Skin epidermis (tissue), 12 donors: ENCODE data around the gene ATP10A.
"Not testable (repeated sequence)": the region's sequence is repeated elsewhere in the genome, so short reads cannot be mapped to it uniquely, and the experiment has no call there.

ENCODE experiments used
- H3K27ac ChIP-seq, 21 experiments: fragments of 200-600 bp; sonication (generic) in 11 of 21; one replicate each; pipeline ENCODE4 v1.5.0; 2020; ENCODE audit warnings: mild to moderate bottlenecking in 3 of 21, inconsistent platforms in 2 of 21, moderate library complexity in 2 of 21
- H3K4me3 ChIP-seq, 7 experiments: fragments of 200-600 bp; sonication (generic) in 2 of 7; one replicate each; pipeline ENCODE4 v1.5.0; 2020; ENCODE audit warnings: inconsistent platforms in 2 of 7, mild to moderate bottlenecking in 2 of 7, moderate library complexity in 1 of 7

Gene ATP10A

DNA sequence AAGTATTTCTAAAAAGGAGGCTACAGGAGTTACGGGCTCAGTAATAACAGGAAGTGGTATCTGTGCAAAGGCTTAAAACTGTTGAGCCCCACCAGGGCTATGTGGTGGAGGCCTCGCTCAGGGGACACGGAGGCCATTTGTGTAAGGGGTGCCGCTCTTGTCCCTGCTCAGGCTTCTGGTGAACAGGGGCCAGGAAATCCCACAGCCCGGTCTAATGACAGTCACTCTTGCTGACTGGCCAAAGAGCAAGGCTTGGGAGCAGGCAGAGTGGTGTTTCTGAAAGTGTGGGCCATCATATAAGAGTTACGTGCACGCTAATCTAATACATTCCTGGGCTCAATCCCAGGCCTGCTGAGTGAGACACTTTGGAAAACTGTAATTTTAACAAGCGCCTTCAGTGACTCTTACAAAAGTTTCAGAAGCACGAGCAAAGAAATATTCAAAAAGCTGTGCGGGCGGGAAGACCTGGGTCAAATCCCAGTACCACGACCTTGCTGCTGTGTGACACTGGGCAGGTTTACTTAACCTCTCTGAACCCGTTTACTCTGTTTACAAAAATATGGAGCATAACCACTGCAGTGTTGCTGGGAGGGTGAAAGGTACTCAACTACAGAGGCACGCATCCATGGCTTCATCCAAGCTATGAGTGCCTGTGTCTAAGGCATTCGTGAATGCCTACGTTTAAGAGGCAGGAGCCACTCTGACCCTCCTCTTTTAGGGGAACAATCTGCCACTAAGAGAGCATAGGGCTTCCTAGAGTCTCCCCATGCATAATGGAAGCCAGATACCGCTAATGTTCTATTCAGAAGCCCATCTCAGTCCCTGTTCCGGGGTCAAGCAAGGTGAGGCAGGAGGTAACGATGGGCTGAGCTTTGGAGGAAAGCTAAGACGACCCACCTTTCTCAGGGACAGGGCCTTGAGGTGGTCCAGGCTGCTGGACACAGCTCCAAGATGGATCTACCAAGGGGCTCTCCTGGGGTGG, 2.0 kb downstream of the ATP10A start:
- peak overlapping the region in 18 of 21 experiments; percentile 12 to 90 (median 78) for H3K27ac ChIP-seq
- peak overlapping the region; percentile 42 to 59 (median 50) for H3K4me3 ChIP-seq

DNA sequence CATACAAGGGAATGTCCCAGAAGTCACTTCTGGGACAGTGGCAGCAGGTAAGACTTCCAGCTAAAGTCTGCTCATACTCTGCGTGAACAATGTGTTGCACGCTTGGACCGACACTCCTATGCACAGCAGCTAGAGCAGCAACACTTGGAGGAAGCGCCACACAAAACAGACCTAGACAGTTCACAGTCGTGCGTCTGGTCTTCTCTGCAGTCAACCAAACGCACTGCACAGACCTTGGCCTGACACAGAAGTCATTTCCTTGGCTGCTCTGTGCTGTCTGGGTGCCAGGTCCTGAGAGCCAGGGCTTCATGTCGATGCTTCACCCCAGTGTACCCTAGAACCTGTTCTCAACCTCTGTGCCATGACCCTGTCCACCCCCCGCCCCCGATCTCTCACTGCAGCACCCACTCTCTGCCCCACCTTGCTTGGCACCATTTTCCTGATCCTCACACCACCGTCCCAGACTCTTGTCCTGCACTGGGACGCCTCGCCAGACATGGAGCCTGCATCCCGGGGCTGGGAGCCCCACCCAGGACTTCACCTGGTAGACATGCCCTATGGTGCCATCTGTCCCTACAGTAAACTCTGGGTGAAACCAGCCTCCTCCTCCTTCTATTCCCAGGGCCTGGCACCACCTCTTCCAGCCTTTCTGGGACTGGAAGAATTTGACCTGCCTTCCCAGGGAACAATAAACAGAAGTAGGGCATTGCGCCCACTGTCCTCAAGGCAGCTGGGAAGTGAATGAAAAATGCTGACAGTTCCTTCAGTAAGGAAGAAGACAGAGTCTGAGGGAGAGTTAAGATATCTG, 3.1 kb downstream of the ATP10A start:
- Histone ChIP-seq H3K27ac (peak overlapping the region in 19 of 21 experiments; percentile 12 to 89 (median 57)), H3K4me3 (peak overlapping the region in 1 of 7 experiments; percentile 59)

DNA sequence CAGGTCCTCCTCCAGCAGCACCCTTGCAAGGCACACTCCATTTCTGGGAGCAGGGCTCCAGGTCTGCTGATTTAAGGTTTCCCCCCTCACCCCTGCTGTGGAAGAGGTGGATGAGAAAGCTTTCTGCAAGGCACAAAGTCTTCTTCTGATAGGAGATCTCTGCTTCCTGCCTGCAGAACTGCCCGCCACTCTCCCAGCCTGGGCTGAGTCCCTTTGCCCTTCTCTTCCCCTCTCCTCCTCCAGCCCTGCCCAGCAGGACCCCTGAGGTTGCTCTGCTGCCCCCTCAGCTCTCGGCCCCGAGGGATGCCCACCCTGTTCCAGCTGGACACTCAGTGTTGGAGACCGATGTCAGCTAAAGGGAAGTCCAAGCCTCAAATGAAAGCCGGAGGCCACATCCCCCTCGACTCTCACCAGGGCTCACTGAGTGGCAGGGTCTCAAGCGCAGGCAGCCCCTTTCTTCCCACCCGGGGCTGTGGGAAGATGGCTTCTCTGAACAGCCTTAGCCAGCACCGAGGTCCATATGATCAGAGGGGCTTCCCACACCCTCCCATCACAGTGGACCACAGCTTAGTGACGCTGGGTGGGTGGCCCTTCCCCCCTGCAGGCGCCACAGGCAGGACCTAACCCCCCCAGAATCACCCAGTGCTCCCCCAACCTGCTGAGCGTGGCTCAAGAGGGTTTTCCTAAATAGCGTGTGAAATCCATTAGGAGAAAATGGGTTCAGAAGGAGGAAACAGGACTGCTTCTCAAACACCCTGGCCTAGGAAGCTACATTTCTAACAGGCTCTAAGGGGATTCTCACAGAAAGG, 4.0 kb downstream of the ATP10A start:
- Histone ChIP-seq H3K4me3 (no peak overlapping the region), H3K27ac (peak overlapping the region in 8 of 21 experiments; percentile 2 to 89 (median 68))

DNA sequence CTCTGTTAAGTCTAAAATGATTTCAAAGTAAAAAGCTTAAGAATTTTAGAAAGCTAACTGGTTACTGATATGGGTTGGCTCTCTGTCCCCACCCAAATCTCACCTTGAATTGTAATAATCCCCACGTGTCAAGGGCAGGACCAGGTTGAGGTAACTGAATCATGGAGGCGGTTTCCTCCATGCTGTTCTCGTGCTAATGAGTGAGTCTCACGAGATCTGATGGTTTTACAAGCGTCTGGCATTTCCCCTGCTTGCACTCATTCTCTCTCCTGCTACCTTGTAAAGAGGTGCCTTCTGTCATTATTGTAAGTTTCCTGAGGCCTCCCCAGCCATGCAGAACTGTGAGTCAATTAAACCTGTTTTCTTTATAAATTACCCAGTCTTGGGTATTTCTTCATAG, 7.1 kb downstream of the ATP10A start:
- not testable (repeated sequence) for H3K27ac ChIP-seq, H3K4me3 ChIP-seq

DNA sequence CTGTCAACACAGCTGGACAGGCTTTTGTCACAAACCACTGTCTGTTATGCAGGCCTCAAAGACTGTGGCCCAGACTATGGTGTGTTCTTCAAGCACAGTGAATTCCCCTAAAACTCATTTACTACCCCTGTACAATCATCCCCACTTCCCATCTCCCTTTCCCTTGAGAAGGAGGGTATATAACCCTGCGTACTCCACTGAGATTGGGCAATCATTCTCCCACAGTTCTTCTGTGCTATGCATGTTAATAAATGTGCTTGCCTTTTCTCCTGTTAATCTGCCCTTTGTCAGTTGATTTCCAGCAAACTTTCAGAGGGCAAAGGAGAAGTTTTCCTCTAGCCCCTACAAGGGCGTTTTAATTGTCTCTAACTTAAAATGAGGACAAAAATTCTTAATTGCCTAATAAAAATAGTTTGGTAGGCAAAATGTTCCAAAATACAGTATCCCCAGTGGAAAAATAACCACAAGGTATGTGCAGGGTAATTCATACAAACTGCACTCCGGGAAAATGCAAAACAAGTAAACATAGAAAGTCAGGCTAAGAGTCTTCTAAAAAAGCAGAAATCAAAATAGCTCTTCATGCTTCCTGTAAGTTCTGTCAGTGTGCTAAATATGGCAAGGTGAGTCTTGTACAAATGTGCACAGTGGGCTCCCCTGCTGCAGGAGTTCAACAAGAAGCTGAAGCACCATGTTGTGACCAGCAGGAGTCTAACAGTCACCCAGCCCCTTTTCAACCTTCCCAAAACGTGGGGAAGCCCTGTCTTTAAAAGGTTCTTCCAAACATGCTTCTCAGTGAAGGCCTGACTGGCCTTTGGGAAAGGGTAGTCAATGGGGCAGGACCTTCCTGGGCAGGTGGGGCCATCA, 10.2 kb downstream of the ATP10A start:
- H3K4me3 ChIP-seq, result no peak overlapping the region
- peak overlapping the region in 10 of 21 experiments; percentile 4 to 93 (median 9) for H3K27ac ChIP-seq

DNA sequence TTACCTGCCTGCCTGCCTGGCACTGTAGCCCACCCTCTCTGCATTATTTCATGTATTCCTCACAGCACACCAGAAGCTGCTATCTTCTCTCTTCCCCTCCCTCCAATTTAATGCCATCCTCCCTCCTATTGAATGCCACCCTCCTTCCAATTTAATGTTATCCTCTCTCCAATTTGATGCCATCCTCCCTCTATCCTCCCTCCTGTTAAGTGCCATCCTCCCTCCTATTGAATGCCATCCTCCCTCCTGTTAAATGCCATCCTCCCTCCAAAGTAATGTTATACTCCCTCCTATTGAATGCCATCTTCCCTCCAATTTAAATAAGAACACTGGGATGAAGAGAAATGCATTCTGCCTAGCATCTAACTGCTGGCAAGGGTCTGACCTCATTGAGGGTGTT, 11.1 kb downstream of the ATP10A start:
- H3K4me3 ChIP-seq, result no peak overlapping the region
- peak overlapping the region in 10 of 21 experiments; percentile 4 to 93 (median 20) for H3K27ac ChIP-seq

DNA sequence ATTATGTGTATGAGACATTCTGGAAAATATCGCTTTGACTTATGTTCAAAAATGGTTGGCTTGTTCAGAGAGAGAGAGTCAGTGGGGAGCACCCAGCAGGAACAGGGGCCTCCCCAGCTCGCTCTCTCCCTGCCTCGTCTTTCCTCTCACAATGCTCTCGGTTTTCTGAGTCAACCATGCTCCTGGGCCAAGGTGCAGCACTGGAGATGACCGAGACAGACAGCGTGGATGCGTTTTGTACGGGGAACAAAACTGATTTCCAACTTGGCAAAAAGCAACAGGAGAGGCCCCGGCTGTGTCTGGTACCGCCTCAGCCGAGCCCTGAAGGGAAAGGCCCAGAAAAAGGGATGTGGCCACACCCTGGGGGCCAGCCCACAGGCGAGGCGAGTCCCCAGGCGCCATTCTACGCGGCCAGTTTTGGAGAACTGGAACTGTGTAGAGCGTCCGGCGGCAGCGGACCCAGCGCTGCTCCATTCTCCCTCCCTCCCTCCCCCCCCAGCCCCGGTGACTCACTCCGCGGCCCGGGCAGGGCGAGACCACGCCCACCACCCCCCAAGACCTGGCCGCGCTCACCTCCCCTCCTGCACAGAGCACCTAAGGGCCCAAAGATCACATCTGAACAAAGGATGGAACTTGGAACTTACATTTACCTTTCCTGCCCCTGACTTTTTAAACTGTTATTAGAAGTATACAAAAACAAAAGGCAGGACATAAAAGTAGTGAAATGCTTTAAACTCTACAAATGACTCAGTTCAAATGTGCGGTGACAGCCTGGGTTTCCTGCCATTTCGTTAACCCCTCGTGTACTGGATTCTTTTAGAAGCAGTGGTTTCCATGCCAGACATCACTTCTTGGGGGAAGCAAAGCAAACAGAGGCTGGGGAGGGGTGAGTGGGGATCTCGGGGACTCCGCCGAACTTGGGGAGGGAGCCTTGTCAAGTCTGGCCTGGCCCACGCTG, 12.7 kb downstream of the ATP10A start:
- peak overlapping the region; percentile 19 to 39 (median 24) for H3K4me3 ChIP-seq
- peak overlapping the region in 20 of 21 experiments; percentile 56 to 93 (median 81) for H3K27ac ChIP-seq

DNA sequence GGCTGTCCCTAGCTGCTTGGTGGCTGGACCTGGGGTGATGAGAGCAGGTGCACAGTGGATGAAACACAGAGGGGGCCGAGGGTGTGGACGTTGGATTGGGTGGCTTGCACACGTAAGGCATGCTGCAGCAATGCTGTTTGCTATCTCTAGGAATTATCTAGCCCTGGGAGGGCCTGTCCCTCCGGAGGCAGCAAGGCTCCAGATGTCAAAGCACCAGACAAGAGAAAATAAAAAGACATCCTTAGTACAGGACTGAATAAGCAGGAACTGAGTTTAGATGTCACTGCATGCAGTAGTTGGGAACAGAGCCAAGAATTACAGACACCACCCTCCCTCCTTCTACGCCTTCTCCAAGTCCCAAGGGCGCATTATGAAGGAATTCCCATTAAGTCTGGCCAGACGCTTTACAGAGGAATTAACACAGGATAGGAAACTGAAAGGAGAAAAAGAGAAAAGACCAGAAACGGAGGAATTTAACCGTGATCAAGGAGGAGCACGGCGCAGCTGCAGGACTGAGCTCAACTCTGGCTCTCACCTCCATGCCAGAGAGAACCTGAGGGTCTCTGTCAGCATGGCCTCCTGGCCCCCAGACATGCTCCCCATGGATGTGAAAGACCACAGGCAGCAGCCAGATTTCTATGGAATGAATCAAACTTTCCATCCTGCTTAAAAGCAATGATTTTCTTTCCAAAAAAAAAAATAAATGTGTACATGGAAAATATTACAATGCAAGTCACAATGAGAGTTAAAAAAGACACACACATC, 13.8 kb downstream of the ATP10A start:
- Histone ChIP-seq H3K27ac (peak overlapping the region in 20 of 21 experiments; percentile 19 to 93 (median 81)), H3K4me3 (peak overlapping the region in 2 of 7 experiments; percentile 28 to 37)

DNA sequence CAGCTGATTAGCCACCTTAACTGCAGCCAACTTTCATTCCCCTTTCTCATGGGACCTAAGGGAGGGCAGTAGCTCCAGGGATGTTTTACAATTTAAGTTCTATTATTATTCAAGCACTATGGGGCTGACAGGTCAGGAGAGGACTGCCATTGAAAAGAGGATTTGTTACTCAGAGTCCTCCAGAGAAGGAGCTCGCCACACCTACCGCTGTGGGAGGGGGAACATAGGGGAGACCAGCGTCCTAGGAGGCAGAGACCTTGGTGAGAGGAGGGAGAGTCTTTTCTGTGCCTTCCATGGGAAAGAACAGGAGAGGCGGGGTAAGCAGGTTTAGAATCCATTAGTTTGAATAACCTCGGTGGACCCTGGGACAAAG, 14.4 kb downstream of the ATP10A start:
- no peak overlapping the region for H3K4me3 ChIP-seq
- H3K27ac ChIP-seq, result peak overlapping the region in 15 of 21 experiments; percentile 46 to 93 (median 81)

DNA sequence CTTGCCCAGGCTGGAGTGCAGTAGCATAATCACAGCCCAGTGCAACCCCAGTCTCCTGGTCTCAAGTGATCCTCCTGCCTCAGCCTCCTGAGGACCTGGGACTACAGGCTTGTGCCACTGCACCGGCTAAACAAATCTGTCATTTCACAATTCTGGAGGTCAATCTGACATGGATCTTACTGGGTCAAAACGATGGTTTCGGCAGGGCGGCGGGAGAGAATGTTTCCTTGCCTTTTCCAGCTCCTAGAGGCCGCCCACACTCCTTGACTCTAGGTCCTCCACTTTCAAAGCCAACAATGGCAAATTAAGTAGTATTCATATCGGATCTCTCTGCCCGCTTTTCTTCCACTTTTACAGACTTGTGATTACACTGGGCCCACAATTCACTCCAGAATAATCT, 14.8 kb downstream of the ATP10A start:
- H3K4me3 ChIP-seq, result no peak overlapping the region
- H3K27ac ChIP-seq, result peak overlapping the region in 6 of 21 experiments; percentile 63 to 93 (median 81)

DNA sequence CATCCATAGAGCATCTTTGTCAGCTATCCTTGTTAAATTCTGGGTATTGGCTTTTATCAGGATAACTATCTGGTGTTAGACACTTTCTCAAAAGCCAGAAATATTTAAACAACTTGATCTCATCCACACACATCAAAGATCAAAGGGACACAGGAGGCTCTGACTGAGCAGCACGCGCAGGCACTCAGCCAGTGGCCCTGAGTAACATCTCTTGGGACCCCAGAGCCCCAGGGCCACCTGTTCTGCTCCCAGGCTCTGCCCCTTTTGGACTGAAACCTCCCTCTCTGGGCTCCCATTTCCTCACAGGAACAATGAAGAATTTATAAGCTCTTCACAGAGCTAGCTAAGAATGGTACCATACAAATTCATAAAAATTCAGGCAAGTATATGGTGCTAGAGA, 16.1 kb downstream of the ATP10A start:
- no peak overlapping the region for H3K4me3 ChIP-seq
- no peak overlapping the region for H3K27ac ChIP-seq

DNA sequence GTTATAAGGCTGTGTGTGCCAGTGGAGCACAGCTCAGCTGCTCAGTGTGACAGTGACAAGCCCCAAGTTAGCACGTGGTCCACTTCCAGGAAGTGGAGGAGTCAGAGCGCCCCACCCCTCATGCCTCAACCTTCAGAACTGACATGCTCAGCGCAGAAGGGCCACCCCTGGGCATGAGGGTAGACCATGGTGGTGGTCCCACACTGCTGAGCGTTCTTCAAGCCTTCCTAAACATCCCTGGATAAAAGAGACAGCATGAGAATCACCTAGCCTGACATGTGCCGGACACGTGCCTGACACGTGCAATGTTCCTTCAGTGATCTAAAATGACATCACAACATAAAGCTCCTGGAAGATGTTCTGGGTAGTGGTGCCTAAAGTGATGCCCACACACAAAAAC, 16.8 kb downstream of the ATP10A start:
- no peak overlapping the region for H3K4me3 ChIP-seq
- H3K27ac ChIP-seq, result peak overlapping the region in 1 of 21 experiments; percentile 4

DNA sequence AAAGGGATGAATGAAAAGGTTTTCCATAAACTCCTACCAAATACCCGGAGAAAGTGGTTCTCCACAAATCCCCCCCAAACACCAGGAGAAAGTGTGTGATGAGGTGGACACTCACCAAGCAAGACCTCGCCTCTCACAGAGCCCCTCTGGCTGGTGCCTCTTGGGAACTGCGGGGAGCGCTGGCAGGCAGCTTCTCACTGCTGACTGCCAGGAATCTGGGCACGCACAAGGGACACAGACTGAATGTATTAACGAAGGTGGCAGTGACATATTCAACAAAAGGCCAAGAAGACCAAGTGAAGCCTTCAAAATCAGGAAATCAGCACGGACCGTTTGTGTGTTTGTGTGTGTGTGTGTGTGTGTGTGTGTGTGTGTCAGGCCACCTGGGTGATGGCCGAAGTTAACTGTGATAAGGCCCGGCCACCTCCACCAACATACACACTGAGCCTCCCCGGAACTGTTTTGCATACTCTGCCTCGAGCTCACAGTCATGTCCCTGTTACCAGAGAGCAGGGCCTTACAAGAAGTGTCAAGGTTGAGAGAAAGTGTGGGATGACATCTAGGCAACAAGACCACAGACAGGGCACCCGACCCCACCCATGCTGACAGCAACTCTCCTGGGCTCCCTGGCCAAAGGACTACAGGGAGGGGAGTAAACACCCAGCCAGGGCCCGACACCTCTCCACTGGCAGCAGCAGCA, 18.0 kb downstream of the ATP10A start:
- Histone ChIP-seq H3K4me3 (no peak overlapping the region), H3K27ac (peak overlapping the region in 1 of 21 experiments; percentile 47)

DNA sequence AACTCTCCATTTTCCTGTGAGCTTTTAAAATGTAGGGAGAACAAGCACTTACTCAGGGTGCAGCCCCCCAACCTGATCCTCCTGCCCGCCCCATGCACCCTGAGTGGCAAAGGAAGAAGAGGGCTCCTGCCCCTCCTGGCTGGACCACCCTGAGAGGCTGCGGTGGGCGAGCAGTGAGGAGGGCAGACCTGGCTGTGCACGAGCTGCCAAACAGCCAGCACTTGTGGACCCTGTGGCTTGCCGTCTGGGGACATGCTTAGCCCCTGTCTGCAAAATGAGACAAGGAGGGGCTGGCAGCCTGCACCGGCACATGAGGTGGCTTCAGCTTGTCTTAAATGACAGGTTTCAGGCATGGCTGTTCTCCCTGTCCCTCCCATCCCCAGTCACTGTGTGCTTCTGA, 18.6 kb downstream of the ATP10A start:
- no peak overlapping the region for H3K27ac ChIP-seq

DNA sequence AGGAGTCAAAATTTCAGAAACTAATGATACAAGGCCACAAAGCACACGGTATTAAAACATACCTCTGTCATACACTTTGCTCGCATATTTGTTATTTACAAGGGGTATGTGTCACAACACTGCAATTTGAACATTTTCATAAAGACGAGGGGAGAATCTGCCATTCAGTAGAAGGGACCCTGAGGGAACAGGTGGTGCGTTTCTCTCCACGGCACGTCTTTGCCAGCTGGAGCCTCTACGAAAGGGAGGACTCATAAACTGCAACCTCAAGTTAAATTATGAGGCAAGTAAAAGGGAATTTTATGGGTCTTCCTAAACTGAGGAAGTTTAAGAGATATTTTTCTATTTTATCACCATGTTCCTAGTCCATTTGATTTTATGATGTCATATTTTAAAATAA, 19.1 kb downstream of the ATP10A start:
- no peak overlapping the region for H3K27ac ChIP-seq

More for the DNA sequence above, 18.6 kb downstream of the ATP10A start:
- no peak overlapping the region for H3K4me3 ChIP-seq

DNA sequence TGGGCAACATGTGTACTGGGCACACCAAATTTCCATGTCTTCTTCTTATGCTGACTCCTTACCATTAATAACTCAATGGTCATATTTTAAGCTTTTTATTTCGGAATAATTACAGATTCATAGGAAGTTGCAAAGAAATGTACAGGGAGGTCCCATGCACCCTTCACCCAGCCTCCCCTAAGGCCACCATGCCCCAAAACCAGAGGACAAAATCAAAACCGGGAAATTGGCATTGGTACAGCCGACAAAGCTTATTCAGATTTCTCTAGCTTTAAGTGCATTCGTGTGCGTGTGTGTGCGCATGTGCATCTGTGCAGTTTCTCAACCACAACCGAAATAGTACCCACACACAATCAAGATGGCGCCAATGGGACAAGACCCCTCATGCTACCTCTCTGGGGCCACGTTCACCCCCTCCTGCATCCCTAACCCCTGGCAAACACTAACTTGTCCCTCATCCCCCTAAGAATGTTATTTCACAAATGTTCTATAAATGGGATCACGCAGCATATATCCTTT, 23.4 kb downstream of the ATP10A start:
- Histone ChIP-seq H3K27ac (no peak overlapping the region), H3K4me3 (no peak overlapping the region)

More for the DNA sequence above, 19.1 kb downstream of the ATP10A start:
- no peak overlapping the region for H3K4me3 ChIP-seq
